Effector CD4-positive, alpha-beta T cell (primary cell): ENCODE results near the gene LGALS8.
"Not testable (repeated sequence)": the region's sequence is repeated elsewhere in the genome, so short reads cannot be mapped to it uniquely, and the experiment has no call there.

Source experiments
- DNase-seq: peaks from one replicate; pipeline ENCODE4 v3.0.0-alpha.2; 2020
- total RNA-seq: gene quantifications from one replicate; lab custom pipeline; 2026; lab: John Stamatoyannopoulos, UW

LGALS8 gene
- total RNA-seq, result 147 reads per million, percentile 89 among the genes with 10 or more reads in this experiment

DNA sequence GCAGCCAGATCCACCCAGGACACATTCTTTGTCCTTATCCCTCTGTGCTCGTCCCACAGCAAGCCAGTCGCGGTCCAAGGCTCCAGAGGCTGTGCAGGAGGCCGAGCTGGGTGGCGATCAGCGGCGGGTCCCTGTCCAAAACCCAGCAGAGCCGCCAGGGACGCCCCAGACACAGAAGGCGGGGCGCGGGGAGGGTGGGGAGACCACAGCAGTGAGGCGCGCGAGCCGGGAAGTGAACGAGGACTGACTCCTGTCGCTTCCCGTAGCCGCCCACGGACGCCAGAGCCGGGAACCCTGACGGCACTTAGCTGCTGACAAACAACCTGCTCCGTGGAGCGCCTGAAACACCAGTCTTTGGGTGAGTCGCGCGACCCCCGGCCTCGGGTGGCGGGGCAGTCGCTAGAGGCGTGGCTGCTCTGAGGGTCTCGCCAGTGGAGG is at the start of gene LGALS8:
Gene LGALS8 (plus strand): TSS at position 279 of the 438 bp plus-strand sequence. CDS start 2,089 bp downstream, outside the sequence.
- DNase-seq, result peak; percentile 79

GRCh38 chr1:236476019-236476418 is 47.8 kb upstream of the LGALS8 start:
- DNase-seq, result no peak

DNA sequence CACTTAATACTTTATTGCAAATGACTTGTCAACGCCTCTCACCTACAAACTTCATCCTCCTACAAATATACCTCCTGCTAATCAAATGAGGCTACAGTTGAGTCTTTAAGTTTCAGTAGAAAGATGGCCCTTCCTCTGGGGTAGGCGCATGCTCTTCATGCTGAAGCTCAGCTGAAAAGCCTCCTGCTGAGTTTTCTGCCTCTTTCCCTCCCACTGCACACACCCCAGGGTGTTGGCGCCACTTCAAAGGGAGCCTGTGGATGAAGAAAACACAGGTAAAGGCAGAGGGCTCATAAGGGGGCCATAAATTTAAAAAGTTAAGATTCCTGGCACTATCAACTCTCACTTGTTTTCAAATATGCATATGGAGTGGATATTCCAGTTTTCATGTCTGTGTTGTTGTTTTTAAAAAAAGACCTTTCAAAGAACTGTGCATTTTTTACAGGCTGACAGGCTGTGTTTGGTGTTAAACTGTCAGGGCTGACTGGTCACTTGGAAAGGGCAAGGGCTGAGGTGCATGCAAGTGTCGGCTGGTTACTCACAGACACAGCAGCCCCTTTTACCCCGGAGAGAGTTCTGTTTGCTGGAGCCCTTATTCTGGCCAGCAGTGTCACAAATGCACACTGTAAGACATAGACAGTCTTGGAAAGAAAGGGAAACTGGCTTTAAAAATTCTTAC is 42.9 kb upstream of the LGALS8 start:
- DNase-seq, result no peak

DNA sequence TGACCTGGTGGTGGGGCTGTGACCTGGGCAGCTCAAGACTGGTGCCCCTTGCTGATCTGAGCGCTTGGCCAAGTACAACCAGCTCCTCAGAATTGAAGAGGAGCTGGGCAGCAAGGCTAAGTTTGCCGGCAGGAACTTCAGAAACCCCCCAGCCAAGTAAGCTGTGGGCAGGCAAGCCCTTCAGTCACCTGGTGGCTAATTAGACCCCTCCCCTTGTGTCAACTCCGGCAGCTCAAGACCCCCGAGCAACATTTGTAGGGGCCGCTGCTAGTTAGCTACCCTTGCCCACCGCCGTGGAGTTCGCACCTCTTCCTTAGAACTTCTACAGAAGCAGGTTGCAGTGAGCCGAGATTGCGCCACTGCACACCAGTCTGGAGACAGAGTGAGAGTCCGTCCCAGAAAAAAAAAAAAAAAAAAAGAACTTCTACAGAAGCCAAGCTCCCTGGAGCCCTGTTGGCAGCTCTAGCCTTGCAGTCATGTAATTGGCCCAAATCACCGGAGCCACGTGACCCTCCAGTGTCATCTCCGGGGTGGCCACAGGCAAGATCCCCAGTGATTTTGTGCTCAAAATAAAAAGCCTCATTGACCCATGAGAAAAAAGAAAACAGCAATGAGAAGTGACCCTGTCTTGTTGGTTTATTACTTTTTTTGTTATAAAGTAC is 39.3 kb upstream of the LGALS8 start:
- DNase-seq, result no peak

DNA sequence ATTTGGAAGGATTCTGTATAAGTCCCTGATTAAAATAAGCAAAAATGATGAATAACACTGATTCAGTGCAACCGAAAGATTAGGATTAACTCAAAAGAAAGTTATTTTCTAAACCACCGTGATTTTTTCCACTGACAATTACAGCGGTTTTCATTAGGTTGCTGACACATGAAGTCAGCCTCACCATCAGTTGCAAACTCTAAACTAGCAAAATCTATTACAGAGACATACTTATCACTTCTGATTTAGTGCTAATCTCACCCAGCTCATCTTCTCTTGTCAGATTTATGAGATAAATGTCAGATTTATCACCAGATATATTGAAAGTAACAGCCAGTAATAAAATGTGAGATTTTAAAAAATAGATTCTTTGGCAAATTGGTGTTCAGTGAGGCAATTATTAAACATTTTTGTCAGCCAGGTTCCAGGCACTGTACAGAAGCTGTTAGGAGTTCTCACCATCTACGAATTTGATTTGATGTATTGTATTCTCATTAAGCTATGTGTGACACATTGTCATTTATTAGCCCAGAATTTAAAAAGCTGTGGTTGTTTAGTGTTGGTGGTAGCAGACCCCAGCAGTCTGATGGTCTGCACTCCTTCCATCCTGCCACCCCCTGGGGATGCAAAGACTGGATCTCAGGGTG is 37.3 kb upstream of the LGALS8 start:
- no peak for DNase-seq

- DNase-seq, result not testable (repeated sequence)
Observed at GRCh38 chr1:236489161-236489560, 34.6 kb upstream of the LGALS8 start.

DNA sequence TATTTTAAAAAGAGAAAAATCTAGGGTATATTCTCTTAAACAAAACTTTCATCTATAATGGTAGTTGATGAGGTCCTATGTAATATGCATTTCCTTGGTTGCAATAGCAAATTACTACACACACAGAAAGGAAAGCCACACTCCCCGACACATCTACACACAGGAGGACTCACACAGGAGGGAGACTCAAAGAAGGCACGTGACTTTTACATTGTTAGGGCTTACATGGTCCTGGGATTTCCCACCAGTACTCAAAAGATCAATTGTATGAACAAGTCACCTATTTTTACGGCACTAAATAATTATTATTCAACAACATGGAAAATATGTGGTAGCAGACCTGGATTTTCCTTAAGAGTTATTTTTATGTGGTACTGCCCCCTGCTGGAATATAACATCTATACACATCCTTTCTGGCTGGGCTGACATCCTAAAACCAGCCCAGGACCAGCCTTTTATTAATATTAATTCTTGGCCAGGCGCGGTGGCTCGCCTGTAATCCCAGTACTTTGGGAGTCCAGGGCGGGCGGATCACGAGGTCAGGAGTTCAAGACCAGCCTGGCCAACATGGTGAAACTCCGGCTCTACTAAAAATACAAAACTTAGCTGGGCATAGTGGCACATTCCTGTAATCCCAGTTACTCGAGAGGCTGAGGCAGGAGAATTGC is 33.9 kb upstream of the LGALS8 start:
- no peak for DNase-seq

GRCh38 chr1:236491469-236492136 is 32.2 kb upstream of the LGALS8 start:
- no peak for DNase-seq

GRCh38 chr1:236492378-236492777 is 31.4 kb upstream of the LGALS8 start:
- DNase-seq, result no peak

DNA sequence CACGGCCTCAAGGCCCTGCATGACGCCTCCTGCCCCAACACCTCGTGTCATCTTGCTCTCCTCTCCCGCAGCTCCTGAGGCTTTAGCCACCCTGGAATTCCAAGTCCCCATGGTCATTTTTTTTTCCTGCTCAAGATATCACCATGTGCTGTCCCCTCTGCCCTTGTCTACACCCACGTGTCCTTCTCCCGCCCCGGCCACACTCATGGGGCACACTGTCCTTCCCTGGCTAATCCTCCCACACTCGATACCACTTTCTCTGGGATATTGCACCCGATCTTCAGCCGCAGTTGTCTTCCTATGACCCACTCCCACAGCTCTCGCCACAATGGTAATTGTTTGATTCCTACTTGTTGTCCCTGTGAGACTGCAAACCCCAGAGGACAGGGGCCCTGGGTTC is 29.7 kb upstream of the LGALS8 start:
- DNase-seq, result no peak

- DNase-seq, result no peak
Observed at GRCh38 chr1:236494586-236495466, 29.0 kb upstream of the LGALS8 start.

DNA sequence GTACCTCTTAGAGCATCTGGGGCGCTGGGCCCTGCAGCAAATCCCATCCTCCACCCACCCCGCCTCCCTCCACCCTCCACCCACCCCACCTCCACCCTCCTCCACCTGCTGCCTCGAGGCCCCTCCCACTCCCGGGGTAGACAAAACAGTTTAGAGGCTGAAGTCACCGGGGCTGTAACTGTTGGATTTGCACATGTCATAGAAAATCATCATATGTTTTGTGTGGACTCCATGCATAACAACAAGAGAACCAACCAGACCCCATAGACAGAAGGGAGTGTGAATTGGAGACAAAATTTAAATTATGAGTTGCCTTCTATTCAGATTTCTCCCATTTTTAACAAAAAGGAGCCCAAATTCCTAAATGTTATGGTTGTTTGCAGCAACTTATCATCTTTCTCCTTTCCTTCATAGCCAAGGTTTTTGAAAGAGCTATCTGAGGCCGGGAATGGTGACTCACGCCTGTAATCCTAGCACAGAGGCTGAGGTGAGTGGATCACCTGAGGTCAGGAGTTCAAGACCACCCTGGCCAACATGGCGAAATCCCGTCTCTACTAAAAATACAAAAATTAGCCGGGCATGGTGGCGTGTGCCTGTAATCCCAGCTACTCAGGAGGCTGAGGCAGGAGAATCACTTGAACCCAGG is 28.2 kb upstream of the LGALS8 start:
- DNase-seq, result no peak

DNA sequence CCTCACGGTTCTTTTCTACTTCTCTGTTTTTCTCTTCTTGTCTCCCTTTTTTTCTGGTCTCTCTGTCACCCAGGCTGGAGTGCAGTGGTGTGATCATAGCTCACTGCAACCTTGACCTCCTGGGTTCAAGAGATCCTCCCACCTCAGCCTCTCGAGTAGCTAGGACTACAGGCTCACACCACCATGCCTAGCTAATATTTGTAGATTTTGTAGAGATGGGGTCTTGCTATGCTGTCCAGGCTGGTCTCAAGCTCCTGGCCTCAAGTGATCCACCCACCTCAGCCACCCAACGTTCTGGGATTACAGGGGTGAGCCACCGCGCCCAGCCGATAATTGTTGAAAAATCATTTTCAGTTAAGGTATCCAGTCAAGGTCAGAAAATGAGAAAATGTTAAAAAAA is 25.9 kb upstream of the LGALS8 start:
- DNase-seq, result no peak

DNA sequence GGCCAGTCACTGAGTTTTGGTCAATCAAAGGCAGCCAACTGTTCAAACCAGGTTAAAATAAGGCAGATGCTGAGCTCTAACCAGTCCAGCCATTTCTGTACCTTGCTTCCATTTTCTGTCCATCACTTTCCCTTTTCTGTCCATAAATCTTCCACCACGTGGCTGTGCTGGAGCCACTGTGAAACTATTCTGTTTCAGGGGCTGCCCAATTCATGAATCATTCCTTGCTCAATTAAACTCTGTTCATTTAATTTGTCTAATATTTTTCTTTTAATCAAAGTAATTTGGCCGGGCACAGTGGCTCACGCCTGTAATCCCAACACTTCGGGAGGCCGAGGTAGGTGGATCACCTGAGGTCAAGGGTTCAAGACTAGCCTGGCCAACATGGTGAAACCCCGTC is 22.7 kb upstream of the LGALS8 start:
- DNase-seq, result no peak

- DNase-seq, result no peak
Observed at GRCh38 chr1:236502579-236502971, 21.2 kb upstream of the LGALS8 start.

DNA sequence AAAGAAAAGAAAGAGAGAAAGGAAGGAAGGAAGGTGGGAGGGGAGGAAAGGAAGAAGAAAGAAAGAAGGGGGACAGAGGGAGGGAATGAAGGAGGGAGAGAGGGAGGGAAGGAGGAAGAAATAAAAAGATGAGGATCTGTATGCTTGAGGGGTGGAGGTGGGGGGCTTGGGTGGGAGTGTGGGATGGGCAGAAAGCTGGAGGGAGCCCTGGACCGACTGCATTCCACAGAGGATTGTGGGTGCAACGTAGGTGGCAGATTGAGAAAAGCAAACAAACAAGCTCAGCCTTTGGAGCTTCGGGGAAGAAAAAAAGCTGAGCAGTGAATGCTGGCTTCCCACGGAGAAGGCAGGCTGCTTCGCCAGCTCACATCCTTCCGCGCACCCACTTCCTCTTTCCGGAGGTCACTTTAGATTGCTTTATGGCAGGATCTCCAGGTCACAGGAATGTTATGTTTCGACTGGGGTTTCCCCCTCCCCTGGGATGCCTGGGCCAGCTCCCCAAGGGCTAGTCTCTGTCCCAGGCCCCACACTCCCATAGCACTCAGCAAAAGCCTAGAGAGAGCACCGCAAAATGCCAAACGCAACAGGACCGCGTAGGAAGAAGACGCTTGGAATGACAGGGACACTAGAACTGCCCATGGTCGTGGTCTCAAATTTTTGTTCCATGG is 20.7 kb upstream of the LGALS8 start:
- DNase-seq, result no peak

- not testable (repeated sequence) for DNase-seq
Observed at GRCh38 chr1:236504338-236504737, 19.4 kb upstream of the LGALS8 start.

DNA sequence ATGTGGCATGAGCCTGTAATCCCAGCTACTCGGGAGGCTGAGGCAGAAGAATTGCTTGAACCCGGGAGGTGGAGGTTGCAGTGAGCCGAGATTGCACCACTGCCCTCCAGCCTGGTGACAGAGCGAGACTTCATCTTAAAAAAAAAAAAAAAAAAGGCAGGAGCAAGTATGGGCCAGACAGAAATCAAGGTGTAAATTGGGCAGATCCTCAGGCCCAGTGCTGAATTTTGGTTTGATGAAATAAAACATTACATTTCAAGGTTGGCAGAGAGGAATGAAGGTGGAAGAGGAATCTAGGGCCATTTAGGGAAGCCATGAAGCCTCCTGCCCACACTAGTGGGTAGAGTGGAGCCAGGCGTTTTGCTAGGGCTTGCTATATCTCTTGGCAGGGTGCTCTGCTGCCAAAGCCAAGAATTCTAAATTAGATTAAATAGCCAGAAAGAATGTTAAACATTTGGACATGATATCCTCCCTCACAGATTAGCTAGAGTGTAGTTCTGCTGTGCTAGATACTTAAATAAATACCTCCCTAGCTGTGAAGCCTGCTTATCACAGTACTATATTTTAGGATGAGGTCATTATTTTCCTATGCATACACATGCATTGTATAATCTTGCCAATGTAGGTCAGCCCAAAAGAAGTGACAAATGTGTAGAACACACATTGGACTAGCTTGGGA is 16.6 kb upstream of the LGALS8 start:
- no peak for DNase-seq

DNA sequence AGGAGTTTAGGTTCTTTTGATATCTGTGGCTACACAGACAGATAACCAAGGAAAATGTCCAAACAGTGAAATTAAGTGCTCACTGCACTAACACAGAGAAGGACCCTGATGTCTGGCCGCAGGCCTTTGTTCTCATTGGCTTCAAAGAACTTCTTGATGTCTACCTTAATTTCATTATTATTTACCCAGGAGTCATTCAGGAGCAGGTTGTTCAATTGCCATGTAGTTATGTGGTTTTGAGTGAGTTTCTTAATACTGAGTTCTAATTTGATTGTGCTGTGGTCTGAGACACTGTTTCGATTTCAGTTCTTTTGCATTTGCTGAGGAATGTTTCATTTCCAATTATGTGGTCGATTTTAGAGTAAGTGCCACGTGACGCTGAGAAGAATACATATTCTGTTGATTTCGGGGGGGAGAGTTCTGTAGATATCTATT is 15.2 kb upstream of the LGALS8 start:
- no peak for DNase-seq

- no peak for DNase-seq
Observed at GRCh38 chr1:236509203-236509602, 14.6 kb upstream of the LGALS8 start.
